SH-SY5Y (cell line): Measurements from ENCODE around the gene ATE1.
A peak's percentile ranks its signal among the peaks of the same experiment; 100 is the strongest.

Experiments
- GATA2 ChIP-seq: IDR thresholded peaks from 2 replicates; pipeline ENCODE4 v1.6.1; 2011; ENCODE audit warnings: mild to moderate bottlenecking, low read depth, low read length
- GATA3 ChIP-seq: IDR thresholded peaks from 2 replicates; pipeline ENCODE4 v1.6.1; 2011; ENCODE audit warnings: low read depth, mild to moderate bottlenecking, low read length, moderate library complexity

The ATE1 gene

DNA sequence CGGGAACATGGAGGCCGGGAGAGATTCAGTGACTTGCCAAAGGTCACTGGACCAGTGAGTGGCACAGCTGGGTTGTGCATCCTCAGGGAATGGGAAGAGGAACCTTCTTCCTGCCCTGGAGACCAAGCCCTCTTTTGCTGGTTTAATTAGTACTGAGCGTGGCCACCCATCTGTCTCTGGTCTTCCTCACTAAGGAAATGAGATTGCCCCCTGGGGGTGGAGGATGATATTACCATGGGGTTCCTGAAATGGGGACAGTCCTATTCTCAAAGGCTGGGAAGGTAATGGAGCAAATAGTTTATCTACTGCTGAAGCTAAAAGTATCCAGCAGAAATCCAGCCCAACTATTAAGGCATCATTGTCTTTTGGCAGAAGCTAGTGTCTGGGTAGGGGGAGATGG lies 231.0 kb downstream of the ATE1 start:
- TF ChIP-seq GATA2 (no peak), GATA3 (no peak)

DNA sequence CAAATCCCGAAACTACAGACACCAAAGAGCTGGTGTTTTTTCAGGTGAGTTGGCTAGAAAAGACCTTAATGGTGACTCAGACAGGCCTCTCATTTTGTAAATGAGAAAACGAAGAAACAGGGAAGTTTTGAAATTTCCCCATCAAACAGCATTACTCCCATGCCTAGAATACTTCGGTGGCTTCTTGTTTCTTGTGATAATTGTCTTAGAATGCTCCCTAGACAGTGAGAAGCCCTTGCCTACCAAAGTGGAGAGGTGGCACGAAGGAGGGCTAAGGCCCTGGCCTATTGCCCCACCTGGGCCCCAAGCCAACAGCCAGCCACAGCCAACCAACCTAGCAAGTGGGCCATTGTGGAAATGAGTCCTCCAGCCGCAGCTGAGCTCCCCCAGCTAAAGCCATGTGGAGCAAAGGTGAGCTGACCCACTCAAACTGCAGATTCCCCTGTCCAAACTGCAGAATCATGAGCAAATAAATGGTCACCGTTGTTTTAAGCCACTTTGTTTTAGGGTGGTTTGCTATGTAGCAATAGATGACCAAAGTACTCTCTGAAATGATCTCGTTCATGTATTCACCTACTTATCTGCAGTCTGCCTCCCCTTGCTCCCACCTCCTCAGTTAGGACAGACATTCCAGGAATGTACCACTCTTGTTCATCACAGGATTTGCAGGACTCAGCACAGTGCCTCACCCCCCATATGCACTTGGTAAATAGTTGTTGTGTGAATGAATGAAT lies 231.9 kb downstream of the ATE1 start:
- TF ChIP-seq GATA2 (no peak), GATA3 (no peak)

DNA sequence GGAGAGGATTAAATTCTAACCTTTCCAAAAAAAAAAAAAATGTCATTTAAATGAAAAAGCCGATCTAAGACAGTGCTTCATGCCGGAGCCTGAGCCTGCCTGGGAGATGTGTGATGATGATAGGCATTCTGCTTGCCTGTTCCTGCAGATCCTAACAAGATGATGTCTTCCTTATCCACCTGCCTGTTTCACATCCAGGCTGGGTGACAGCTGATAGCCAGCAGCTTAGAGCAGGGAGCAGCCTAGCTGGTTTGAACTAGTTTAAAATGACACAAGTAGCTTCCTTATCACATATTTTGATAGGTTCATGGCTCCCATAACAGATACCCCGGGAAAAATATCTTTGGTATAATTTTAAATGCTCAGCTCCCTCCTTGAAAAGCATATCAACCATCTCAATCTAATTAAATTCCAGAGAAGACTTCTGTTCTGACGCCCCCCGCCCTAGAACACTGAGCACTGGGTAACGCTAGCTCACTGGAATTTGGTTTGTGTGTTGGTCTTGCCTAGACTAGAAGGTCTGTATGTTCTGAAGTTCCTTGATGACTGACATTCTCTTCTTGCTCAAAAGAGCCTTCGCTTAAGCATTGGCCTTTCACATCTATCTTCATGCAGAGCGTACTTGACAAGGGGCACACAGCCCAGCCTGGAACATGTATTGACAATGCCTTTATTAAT lies 232.7 kb downstream of the ATE1 start:
- peak; percentile 99 for TF ChIP-seq GATA2
- peak; percentile 95 for TF ChIP-seq GATA3

DNA sequence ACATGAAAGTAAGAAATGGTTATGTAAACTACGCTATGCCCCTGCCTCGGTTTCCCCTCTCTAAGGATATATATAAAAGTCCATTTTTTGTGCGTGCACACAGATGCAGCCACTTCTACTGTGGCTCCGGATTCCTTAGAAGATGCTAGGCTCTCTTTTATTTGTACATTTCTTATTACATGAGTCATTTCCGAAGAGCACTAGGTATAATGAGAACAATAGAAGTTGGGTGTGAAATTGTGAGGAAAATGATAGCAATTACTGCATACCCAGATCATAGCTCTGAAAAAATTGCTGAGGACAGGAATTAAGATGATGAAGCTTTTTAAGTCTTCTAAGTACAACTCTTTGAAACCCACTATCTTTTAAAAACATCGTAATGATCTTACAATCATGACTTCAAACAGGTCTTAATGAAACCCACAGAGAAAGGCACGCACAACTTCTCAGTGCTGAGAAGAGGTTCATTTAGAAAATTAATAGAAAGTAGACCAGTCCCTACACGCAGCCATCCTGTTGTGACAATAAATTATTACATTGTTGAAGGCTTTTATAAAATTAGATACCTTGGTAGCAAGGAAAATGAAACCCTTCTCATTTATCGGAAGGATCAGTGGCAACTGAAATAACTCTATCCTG lies 233.4 kb downstream of the ATE1 start:
- TF ChIP-seq GATA3 (no peak), GATA2 (no peak)

DNA sequence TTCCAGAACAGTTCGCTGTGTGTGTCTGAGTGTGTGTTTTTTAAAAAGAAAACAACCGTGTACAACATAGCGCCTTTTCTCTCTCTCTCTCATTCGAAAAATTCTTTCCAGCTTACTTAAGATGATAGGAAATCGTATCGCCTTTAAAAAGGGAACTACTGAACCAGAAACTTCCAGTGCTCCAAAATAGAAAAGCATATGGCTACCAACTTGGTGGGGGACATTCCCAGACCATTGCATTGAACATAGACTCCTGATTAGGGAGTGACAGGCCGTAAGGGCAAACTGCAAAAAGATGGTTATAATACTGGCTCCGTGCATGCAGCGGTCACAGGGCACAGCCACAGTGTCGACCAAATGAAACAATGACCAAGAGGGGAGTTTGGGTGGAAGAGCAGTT lies 235.2 kb downstream of the ATE1 start:
- TF ChIP-seq GATA3 = no peak
- TF ChIP-seq GATA2 = no peak

DNA sequence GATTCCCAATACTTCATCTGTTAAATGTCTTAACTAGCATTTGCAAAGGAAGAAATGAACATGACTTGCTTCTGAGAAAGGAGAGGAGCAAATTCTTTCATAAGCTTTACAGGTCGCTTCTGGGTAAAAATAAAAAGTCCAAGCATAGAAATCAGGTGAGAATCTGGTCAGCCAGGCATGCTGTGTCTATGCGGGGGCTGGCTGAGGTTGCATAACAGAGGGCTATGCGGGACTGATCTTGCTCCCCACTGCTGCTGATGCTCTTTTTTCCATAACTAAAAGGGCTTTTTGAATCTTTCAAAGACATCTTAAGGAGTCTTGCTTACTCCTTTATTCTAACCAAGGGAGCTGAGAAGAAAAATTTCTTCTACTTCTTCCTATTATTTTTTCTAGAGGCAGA lies 236.9 kb downstream of the ATE1 start:
- TF ChIP-seq GATA3 (no peak), GATA2 (no peak)
